H4 (cell line): ENCODE results near the gene OR5K1. TPM values are rescaled to one million over a fixed set of nuclear protein-coding genes. Genes with fewer than 3 reads are reported as not detected.

Experiments
- DNase-seq: peaks from one replicate; pipeline ENCODE4 v3.0.0-alpha.2; 2015; ENCODE audit warnings: low spot score
- total RNA-seq: library from RNA; depleted of rRNA; stranded (reverse); fragments of >200 nt; shearing (Covaris generic); gene quantifications from 2 replicates; pipeline ENCODE4 v1.2.3, GENCODE V29; 2014; rRNA removed

OR5K1 gene
- total RNA-seq, 1 experiment from 2014 or later, result not detected

- no peak for DNase-seq
Observed at GRCh38 chr3:98514948-98515347, 51.9 kb downstream of the OR5K1 start.

DNA sequence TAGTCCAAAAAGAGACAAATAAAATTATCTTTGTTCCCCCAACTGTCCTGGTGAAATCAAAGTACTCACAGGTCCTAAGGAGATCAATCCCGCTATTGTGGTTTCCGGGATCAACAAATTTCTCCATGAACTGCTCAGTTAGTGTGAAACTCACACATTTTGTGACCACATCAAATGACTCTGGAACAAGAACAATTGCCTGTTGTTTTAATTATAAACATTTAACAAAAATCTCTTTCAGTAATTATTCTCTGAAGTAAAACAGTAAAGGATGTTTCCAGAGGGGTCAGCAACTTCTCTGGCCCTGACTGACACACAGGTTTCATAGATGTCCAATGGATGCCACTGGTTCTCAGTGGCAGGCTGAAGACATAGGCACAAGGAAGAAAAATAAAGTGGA lies 55.8 kb downstream of the OR5K1 start:
- DNase-seq, result no peak

DNA sequence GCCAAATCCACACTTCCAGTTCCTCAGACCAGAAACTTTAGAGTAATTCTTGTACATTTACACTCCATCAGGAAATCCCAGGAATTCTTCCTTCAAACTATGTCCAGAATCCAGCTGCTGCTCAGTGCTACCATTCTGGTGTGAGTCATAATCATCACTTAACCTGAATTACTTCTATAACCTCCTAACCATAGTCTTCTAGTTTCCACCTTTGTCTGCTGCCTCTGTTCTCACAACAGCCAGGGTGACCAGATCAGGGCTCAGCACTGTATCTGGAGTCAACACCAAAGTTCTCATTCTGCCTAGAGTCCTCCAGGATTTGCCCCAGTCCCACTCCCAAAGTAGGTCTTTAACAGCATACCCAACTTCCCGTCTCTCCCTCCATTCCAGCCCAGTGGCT lies 56.4 kb downstream of the OR5K1 start:
- no peak for DNase-seq

GRCh38 chr3:98521897-98522543 lies 59.0 kb downstream of the OR5K1 start:
- DNase-seq, result peak; percentile 64

Other genes starting within 250 kb of the OR5K1 start
- gene OR5H6, start 199.0 kb upstream of the OR5K1 start, total RNA-seq, result not detected in 2 replicates
- gene OR5H2, start 180.7 kb upstream of the OR5K1 start, total RNA-seq, result not detected in 2 replicates
- gene OR5K4, start 109.3 kb upstream of the OR5K1 start, total RNA-seq, result not detected in 2 replicates
- not detected in 2 replicates for gene OR5K3, start 72.5 kb upstream of the OR5K1 start, total RNA-seq
- not detected in 2 replicates for gene OR5K2, start 34.5 kb downstream of the OR5K1 start, total RNA-seq
- gene CLDND1, start 59.7 kb downstream of the OR5K1 start, total RNA-seq, result 86.1 and 200 TPM in 2 replicates
- 0.06 TPM in 1 of 2 replicates, not detected in the other for gene GPR15, start 68.8 kb downstream of the OR5K1 start, total RNA-seq
- 31.6 and 39.9 TPM in 2 replicates for gene CPOX, start 130.4 kb downstream of the OR5K1 start, total RNA-seq